Caco-2 (cell line): ENCODE data around the gene ATP1A2. TPM values are rescaled to one million over a fixed set of nuclear protein-coding genes. Genes with fewer than 3 reads are reported as not detected.

Experiments used
- BruUV-seq: library from RNA; stranded (reverse); fragments of 400-500 nt; replicated peaks from 2 replicates; lab custom pipeline; 2021; lab: Mats Ljungman, UMichigan
- CTCF ChIA-PET: fragments of 300-600 bp; sonication (Branson Sonifier 250); formaldehyde crosslinking; loops from one replicate; lab custom pipeline; 2022; ENCODE audit warnings: antibody characterized with exemption; lab: Charles Lee
- POLR2A ChIA-PET: fragments of 300-600 bp; sonication (Branson Sonifier 250); formaldehyde crosslinking; loops from one replicate; lab custom pipeline; 2022; ENCODE audit warnings: antibody characterized with exemption; lab: Charles Lee
- DNase-seq, 2 experiments: peaks; one replicate each; pipeline versions ENCODE4 v3.0.0 to v3.0.0-alpha.2; 2020 to 2022
- H3K27me3 ChIP-seq: replicated peaks from 2 replicates; pipeline ENCODE4 v1.6.0; 2011; ENCODE audit warnings: low read length; ENCODE audit not compliant: control insufficient read depth, insufficient read depth
- H3K36me3 ChIP-seq: 2 replicates; pipeline ENCODE4 v1.5.1; 2011; ENCODE audit warnings: low read length; ENCODE audit not compliant: control insufficient read depth, insufficient read depth
- H3K4me1 ChIP-seq: fragments of 250-450 bp; sonication (Bioruptor Pico); 2 replicates; pipeline ENCODE4 v1.5.1; 2020; ENCODE audit warnings: mild to moderate bottlenecking
- H3K4me3 ChIP-seq: 2 replicates; pipeline ENCODE4 v1.5.1; 2011; ENCODE audit warnings: low read depth, mild to moderate bottlenecking, control low read depth, low read length
- H3K9me3 ChIP-seq: fragments of 250-450 bp; sonication (Bioruptor Pico); 2 replicates; pipeline ENCODE4 v1.5.1; 2020; ENCODE audit warnings: mild to moderate bottlenecking, moderate library complexity
- H3K27ac Mint-ChIP-seq: one replicate; pipeline ENCODE4 v1.8.0; 2022; ENCODE audit warnings: mixed read lengths; ENCODE audit not compliant: unreplicated experiment
- H3K27me3 Mint-ChIP-seq: one replicate; pipeline ENCODE4 v1.8.0; 2022; ENCODE audit warnings: mixed read lengths; ENCODE audit not compliant: insufficient read depth, unreplicated experiment
- H3K36me3 Mint-ChIP-seq: one replicate; pipeline ENCODE4 v1.8.0; 2022; ENCODE audit warnings: mild to moderate bottlenecking, mixed read lengths; ENCODE audit not compliant: insufficient read depth, unreplicated experiment
- H3K4me1 Mint-ChIP-seq: one replicate; pipeline ENCODE4 v1.8.0; 2022; ENCODE audit warnings: low read depth, mixed read lengths; ENCODE audit not compliant: unreplicated experiment
- H3K4me3 Mint-ChIP-seq: one replicate; pipeline ENCODE4 v1.8.0; 2022; ENCODE audit warnings: mild to moderate bottlenecking, moderate library complexity, mixed read lengths; ENCODE audit not compliant: unreplicated experiment
- H3K9me3 Mint-ChIP-seq: one replicate; pipeline ENCODE4 v1.8.0; 2022; ENCODE audit warnings: mixed read lengths; ENCODE audit not compliant: unreplicated experiment
- CTCF ChIP-seq, 2 experiments: fragments of 200-600 bp in 1 of 2; IDR thresholded peaks; 1 replicate in 1 of 2; 2 replicates in 1 of 2; pipeline versions ENCODE4 v1.5.1 to v1.8.0; 2011 to 2022; ENCODE audit warnings: antibody characterized with exemption in 1 of 2, control low read depth in 1 of 2, inconsistent platforms in 1 of 2, low read depth in 1 of 2, low read length in 1 of 2, mild to moderate bottlenecking in 1 of 2, moderate library complexity in 1 of 2; ENCODE audit not compliant: insufficient read depth in 1 of 2, severe bottlenecking in 1 of 2, unreplicated experiment in 1 of 2
- intact Hi-C: fragments of 100-400 bp; cut with micrococcal nuclease; formaldehyde crosslinking; loops from one replicate; pipeline ENCODE4 v1.10.0; 2022; ENCODE audit not compliant: unreplicated experiment
- total RNA-seq: library from RNA; stranded (reverse); gene quantifications from 2 replicates; pipeline ENCODE4 v1.2.3, GENCODE V29; 2022

The ATP1A2 gene
- total RNA-seq, 1 experiment from 2014 or later, result 0.36 TPM

GRCh38 chr1:160186729-160187128 is 71.2 kb downstream of the ATP1A2 start:
- POLR2A ChIA-PET, result no interaction called here

GRCh38 chr1:160187407-160187806 is 71.8 kb downstream of the ATP1A2 start:
- intact Hi-C loops, result no loop called here
- H3K9me3 ChIP-seq, result no peaks in the 10 kb centered on the region
- no peak for TF ChIP-seq CTCF (IDR thresholded peaks at IDR 0.05; ENCODE audit: insufficient read depth in 1 of 2, low read depth in 1 of 2, low read length in 1 of 2, severe bottlenecking in 1 of 2, unreplicated experiment in 1 of 2)
- no peak for DNase-seq
- H3K27me3 ChIP-seq, result no peaks in the 10 kb centered on the region
- no peak overlapping the region for H3K27ac Mint-ChIP-seq
- H3K4me1 ChIP-seq, result peaks cover 5% of the 10 kb centered on the region; the same call in 1 of the 2 replicates
- no TSS peak for BruUV-seq
- no peaks in the 10 kb centered on the region for H3K4me1 Mint-ChIP-seq
- H3K4me3 ChIP-seq, result no peak overlapping the region
- no peak overlapping the region for H3K4me3 Mint-ChIP-seq
- ChIA-PET CTCF (no interaction called here), POLR2A (no interaction called here)
- no peaks in the 10 kb centered on the region for H3K27me3 Mint-ChIP-seq
- H3K36me3 Mint-ChIP-seq, result no peaks in the 10 kb centered on the region
- H3K9me3 Mint-ChIP-seq, result no peaks in the 10 kb centered on the region
- no peaks in the 10 kb centered on the region for H3K36me3 ChIP-seq

More at GRCh38 chr1:160186729-160187128, 71.2 kb downstream of the ATP1A2 start:
- no peaks in the 10 kb centered on the region for H3K36me3 ChIP-seq
- Mint-ChIP-seq H3K9me3 (no peaks in the 10 kb centered on the region), H3K4me1 (no peaks in the 10 kb centered on the region), H3K27me3 (no peaks in the 10 kb centered on the region), H3K27ac (no peak overlapping the region), H3K36me3 (no peaks in the 10 kb centered on the region), H3K4me3 (no peak overlapping the region)
- BruUV-seq, result no TSS peak
- DNase-seq, result no peak
- CTCF ChIA-PET, result no interaction called here
- intact Hi-C loops, result no loop called here
- no peak for TF ChIP-seq CTCF (IDR thresholded peaks at IDR 0.05; ENCODE audit: insufficient read depth in 1 of 2, low read depth in 1 of 2, low read length in 1 of 2, severe bottlenecking in 1 of 2, unreplicated experiment in 1 of 2)
- no peaks in the 10 kb centered on the region for H3K9me3 ChIP-seq
- no peak overlapping the region for H3K4me3 ChIP-seq
- H3K4me1 ChIP-seq, result no peaks in the 10 kb centered on the region
- H3K27me3 ChIP-seq, result no peaks in the 10 kb centered on the region

- Histone ChIP-seq H3K4me1 (peaks cover 13% of the 10 kb centered on the region), H3K4me3 (no peak overlapping the region), H3K9me3 (no peaks in the 10 kb centered on the region), H3K36me3 (no peaks in the 10 kb centered on the region), H3K27me3 (no peaks in the 10 kb centered on the region)
- Mint-ChIP-seq H3K4me3 (no peak overlapping the region), H3K36me3 (no peaks in the 10 kb centered on the region), H3K27me3 (no peaks in the 10 kb centered on the region), H3K9me3 (no peaks in the 10 kb centered on the region), H3K4me1 (no peaks in the 10 kb centered on the region), H3K27ac (no peak overlapping the region)
- intact Hi-C loops, result no loop called here
- POLR2A ChIA-PET, result no interaction called here
- no TSS peak for BruUV-seq
- DNase-seq, result no peak
- no peak for TF ChIP-seq CTCF (IDR thresholded peaks at IDR 0.05; ENCODE audit: insufficient read depth in 1 of 2, low read depth in 1 of 2, low read length in 1 of 2, severe bottlenecking in 1 of 2, unreplicated experiment in 1 of 2)
- CTCF ChIA-PET, result no interaction called here
These were observed 72.8 kb downstream of the ATP1A2 start for GRCh38 chr1:160188341-160188740.
